RWPE1 (cell line): ENCODE data around the gene BAIAP3.

Source experiments
- CTCF ChIA-PET: fragments of 350-600 bp; sonication (Branson Sonifier 250); formaldehyde crosslinking; extraction: SDS; loops from one replicate; lab custom pipeline; 2021; lab: Yijun Ruan, JAX
- POLR2A ChIA-PET: fragments of 400-600 bp; formaldehyde crosslinking; extraction: SDS; loops from one replicate; lab custom pipeline; 2020; ENCODE audit warnings: antibody characterized with exemption; ENCODE audit not compliant: low non-redundant PET; lab: Yijun Ruan, JAX
- DNase-seq: peaks from one replicate; pipeline ENCODE4 v3.0.0; 2012; ENCODE audit warnings: low spot score
- H3K27ac ChIP-seq: fragments of 450-650 bp; 2 replicates; pipeline ENCODE4 v1.5.1; 2017
- CTCF ChIP-seq: fragments of 450-650 bp; conservative IDR thresholded peaks from 2 replicates; pipeline ENCODE4 v1.5.1; 2017; ENCODE audit warnings: low read depth, mild to moderate bottlenecking

Gene BAIAP3

GRCh38 chr16:1348926-1349325, 15.5 kb downstream of the BAIAP3 start:
- H3K27ac ChIP-seq = peak overlapping the region; percentile 9; the same call in 1 of the 2 replicates
- CTCF ChIA-PET = no interaction called here
- TF ChIP-seq CTCF = no peak
- DNase-seq = no peak
- POLR2A ChIA-PET = no interaction called here

- TF ChIP-seq CTCF = no peak
- DNase-seq = no peak
- ChIA-PET CTCF (no interaction called here), POLR2A (no interaction called here)
- peak overlapping the region; percentile 9; the same call in 1 of the 2 replicates for H3K27ac ChIP-seq
Measured at GRCh38 chr16:1349351-1349750, 15.9 kb downstream of the BAIAP3 start.

GRCh38 chr16:1349951-1350350, 16.5 kb downstream of the BAIAP3 start:
- no peak overlapping the region for H3K27ac ChIP-seq
- ChIA-PET POLR2A (no interaction called here), CTCF (no interaction called here)
- no peak for DNase-seq
- no peak for TF ChIP-seq CTCF

GRCh38 chr16:1350691-1351090, 17.2 kb downstream of the BAIAP3 start:
- TF ChIP-seq CTCF = no peak
- ChIA-PET CTCF (no interaction called here), POLR2A (no interaction called here)
- peak overlapping the region; percentile 66 for H3K27ac ChIP-seq
- no peak for DNase-seq

- POLR2A ChIA-PET = no interaction called here
- peak overlapping the region; percentile 66 for H3K27ac ChIP-seq
- no peak for TF ChIP-seq CTCF
- DNase-seq = no peak
- CTCF ChIA-PET = no interaction called here
Measured at GRCh38 chr16:1351215-1351581, 17.8 kb downstream of the BAIAP3 start.

GRCh38 chr16:1351582-1352362, 18.3 kb downstream of the BAIAP3 start, which contains the start of the genes GNPTG and TSR3:
GNPTG (plus strand) TSS chr16:1351931; CDS start chr16:1351966, 35 bp downstream.
TSR3 (minus strand) TSS chr16:1351878; CDS start chr16:1351804, 74 bp downstream.
- POLR2A ChIA-PET = no interaction called here

More at GRCh38 chr16:1351582-1352362, 18.3 kb downstream of the BAIAP3 start, which contains the start of the genes GNPTG and TSR3:
- no peak for TF ChIP-seq CTCF
- H3K27ac ChIP-seq = peak within 1 kb of the TSS; percentile 66
- peak; percentile 71 for DNase-seq
- CTCF ChIA-PET = no interaction called here
